ENCODE data around the gene KCNAB1. TPM values are rescaled to one million over a fixed set of nuclear protein-coding genes. Genes with fewer than 3 reads are reported as not detected.

Gene KCNAB1
- total and polyA plus RNA-seq, 2 of the 8 experiments (the other 6 are each of a cell fraction or from before 2014, with no cell fraction given): 0.51 to 2.3 TPM

DNA sequence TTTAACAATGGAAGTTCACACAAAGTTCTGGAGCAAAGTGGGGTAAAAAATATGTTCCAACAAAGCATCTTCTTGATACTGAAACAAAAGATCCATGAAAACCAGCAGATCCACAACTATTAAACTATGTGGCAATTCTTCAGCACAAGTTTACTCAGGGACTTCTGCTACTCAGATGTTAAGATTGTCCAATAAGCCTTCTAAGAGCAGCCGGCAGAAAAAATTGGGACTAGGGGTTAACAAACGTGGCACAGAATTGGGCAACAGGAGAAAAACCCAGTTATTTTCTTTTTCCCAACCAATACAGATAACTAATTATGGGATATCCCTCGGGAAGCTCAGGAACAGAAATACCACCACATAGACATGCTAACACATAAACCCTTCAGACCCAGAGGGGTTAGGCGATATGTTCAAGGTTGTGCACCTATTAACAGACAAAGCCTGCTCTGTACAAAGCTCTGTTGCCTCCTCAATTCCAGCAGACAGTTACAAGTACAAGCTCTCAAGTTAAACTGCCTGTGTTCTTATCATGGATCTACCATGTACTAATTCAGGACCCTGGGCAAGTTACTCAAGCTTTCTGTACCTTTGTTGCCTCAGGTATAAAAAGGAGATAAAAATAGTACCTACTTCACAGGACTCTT, 427.8 kb downstream of the KCNAB1 start (continued):
- no peak for TF ChIP-seq SIX5 (IDR thresholded peaks at IDR 0.05; ENCODE audit: low read depth, low read length)
- no peak for TF ChIP-seq CHD2 (IDR thresholded peaks at IDR 0.05; ENCODE audit: low read length)
- TF ChIP-seq CEBPB (IDR thresholded peaks at IDR 0.05; ENCODE audit: low read depth, low read length): no peak

Data from H1 (cell line).